ENCODE data around the gene NAP1L5. TPM values are rescaled to one million over a fixed set of nuclear protein-coding genes. Genes with fewer than 3 reads are reported as not detected.

Gene NAP1L5
- total and polyA plus RNA-seq, 2 donors (not counting 1 experiment from before 2014, with no cell fraction given), result 8.9 to 14.1 TPM

- Histone ChIP-seq H3K79me2 (ENCODE audit: control insufficient read depth, insufficient read depth, low read length) (no peaks in the 10 kb centered on the region), H3K4me1 (ENCODE audit: control insufficient read depth, extremely low read depth, insufficient read depth, low read length) (peaks cover 2% of the 10 kb centered on the region), H3K27ac (ENCODE audit: insufficient read depth, low read length) (no peak overlapping the region), H3K9ac (ENCODE audit: insufficient read depth, low read length) (no peak overlapping the region), H3K27me3 (ENCODE audit: control insufficient read depth, insufficient read depth, low read length) (no peaks in the 10 kb centered on the region), H3K36me3 (ENCODE audit: control insufficient read depth, insufficient read depth, low read length) (peaks cover 3% of the 10 kb centered on the region), H2AFZ (ENCODE audit: low read length) (no peak overlapping the region), H3K4me3 (replicated peaks in 1 of 4; ENCODE audit: control extremely low read depth in 1 of 4, insufficient read depth in 1 of 4, low read depth in 3 of 4, low read length in 4 of 4) (no peak overlapping the region), H3K4me2 (ENCODE audit: extremely low read depth, insufficient read depth, low read length) (no peak overlapping the region), H3K9me3 (ENCODE audit: control insufficient read depth, insufficient read depth, low read depth, low read length) (no peaks in the 10 kb centered on the region), H4K20me1 (ENCODE audit: control insufficient read depth, extremely low read depth, insufficient read depth, low read length) (no peaks in the 10 kb centered on the region)
- TF ChIP-seq EZH2 (IDR thresholded peaks at IDR 0.05; ENCODE audit: low read length, missing control alignments), result no peak
- DNase-seq (ENCODE audit: low read depth in 2 of 2), result no peak
Observed at GRCh38 chr4:88734403-88734949, 36.8 kb upstream of the NAP1L5 start.

GRCh38 chr4:88732714-88733368 lies 35.2 kb upstream of the NAP1L5 start:
- H3K27me3 ChIP-seq (ENCODE audit: control insufficient read depth, insufficient read depth, low read length), result no peaks in the 10 kb centered on the region
- H3K36me3 ChIP-seq (ENCODE audit: control insufficient read depth, insufficient read depth, low read length), result peaks cover 5% of the 10 kb centered on the region
- H3K4me1 ChIP-seq (ENCODE audit: control insufficient read depth, extremely low read depth, insufficient read depth, low read length), result peaks cover 2% of the 10 kb centered on the region
- DNase-seq (ENCODE audit: low read depth in 2 of 2), result no peak
- H4K20me1 ChIP-seq (ENCODE audit: control insufficient read depth, extremely low read depth, insufficient read depth, low read length), result no peaks in the 10 kb centered on the region
- no peak overlapping the region for H2AFZ ChIP-seq (ENCODE audit: low read length)
- H3K9ac ChIP-seq (ENCODE audit: insufficient read depth, low read length), result no peak overlapping the region
- H3K9me3 ChIP-seq (ENCODE audit: control insufficient read depth, insufficient read depth, low read depth, low read length), result no peaks in the 10 kb centered on the region
- TF ChIP-seq EZH2 (IDR thresholded peaks at IDR 0.05; ENCODE audit: low read length, missing control alignments) (no peak), CTCF (conservative IDR thresholded peaks at IDR 0.05 in 1 of 2, IDR thresholded peaks at IDR 0.05 in 1 of 2; ENCODE audit: low read depth in 1 of 2, low read length in 2 of 2) (no peak)
- H3K27ac ChIP-seq (ENCODE audit: insufficient read depth, low read length), result no peak overlapping the region
- no peak overlapping the region for H3K4me2 ChIP-seq (ENCODE audit: extremely low read depth, insufficient read depth, low read length)
- H3K79me2 ChIP-seq (ENCODE audit: control insufficient read depth, insufficient read depth, low read length), result no peaks in the 10 kb centered on the region
- no peak overlapping the region for H3K4me3 ChIP-seq (replicated peaks in 1 of 4; ENCODE audit: control extremely low read depth in 1 of 4, insufficient read depth in 1 of 4, low read depth in 3 of 4, low read length in 4 of 4)

GRCh38 chr4:88731381-88731780 lies 33.8 kb upstream of the NAP1L5 start:
- TF ChIP-seq EZH2 (IDR thresholded peaks at IDR 0.05; ENCODE audit: low read length, missing control alignments), result no peak
- TF ChIP-seq CTCF (conservative IDR thresholded peaks at IDR 0.05 in 1 of 2, IDR thresholded peaks at IDR 0.05 in 1 of 2; ENCODE audit: low read depth in 1 of 2, low read length in 2 of 2), result no peak
- Histone ChIP-seq H3K36me3 (ENCODE audit: control insufficient read depth, insufficient read depth, low read length) (peaks cover 8% of the 10 kb centered on the region), H3K4me1 (ENCODE audit: control insufficient read depth, extremely low read depth, insufficient read depth, low read length) (peaks cover 2% of the 10 kb centered on the region), H2AFZ (ENCODE audit: low read length) (no peak overlapping the region), H3K27ac (ENCODE audit: insufficient read depth, low read length) (no peak overlapping the region), H4K20me1 (ENCODE audit: control insufficient read depth, extremely low read depth, insufficient read depth, low read length) (no peaks in the 10 kb centered on the region), H3K9me3 (ENCODE audit: control insufficient read depth, insufficient read depth, low read depth, low read length) (no peaks in the 10 kb centered on the region), H3K79me2 (ENCODE audit: control insufficient read depth, insufficient read depth, low read length) (no peaks in the 10 kb centered on the region), H3K27me3 (ENCODE audit: control insufficient read depth, insufficient read depth, low read length) (no peaks in the 10 kb centered on the region), H3K4me2 (ENCODE audit: extremely low read depth, insufficient read depth, low read length) (no peak overlapping the region), H3K9ac (ENCODE audit: insufficient read depth, low read length) (no peak overlapping the region), H3K4me3 (replicated peaks in 1 of 4; ENCODE audit: control extremely low read depth in 1 of 4, insufficient read depth in 1 of 4, low read depth in 3 of 4, low read length in 4 of 4) (no peak overlapping the region)
- DNase-seq (ENCODE audit: low read depth in 2 of 2), result no peak

Data from fibroblast of lung (primary cell).